Germinal center (tissue), 1 donor: Measurements from ENCODE around the gene DDX54.
A peak's percentile ranks its signal among the peaks of the same experiment; 100 is the strongest.

Source experiments
- DNase-seq: peaks from one replicate; pipeline ENCODE4 v3.0.0; 2012; ENCODE audit warnings: mixed read lengths, low spot score

The DDX54 gene

GRCh38 chr12:113185180-113186032, at the start of gene DDX54, which contains the start of gene RITA1:
DDX54 (minus strand) TSS chr12:113185478; CDS start chr12:113185451, 27 bp downstream.
RITA1 (plus strand) TSS chr12:113185721; CDS start chr12:113186747, 1,026 bp downstream.
- DNase-seq, result peak; percentile 75

GRCh38 chr12:113234483-113234882, 49.2 kb upstream of the DDX54 start:
- DNase-seq, result no peak

DNA sequence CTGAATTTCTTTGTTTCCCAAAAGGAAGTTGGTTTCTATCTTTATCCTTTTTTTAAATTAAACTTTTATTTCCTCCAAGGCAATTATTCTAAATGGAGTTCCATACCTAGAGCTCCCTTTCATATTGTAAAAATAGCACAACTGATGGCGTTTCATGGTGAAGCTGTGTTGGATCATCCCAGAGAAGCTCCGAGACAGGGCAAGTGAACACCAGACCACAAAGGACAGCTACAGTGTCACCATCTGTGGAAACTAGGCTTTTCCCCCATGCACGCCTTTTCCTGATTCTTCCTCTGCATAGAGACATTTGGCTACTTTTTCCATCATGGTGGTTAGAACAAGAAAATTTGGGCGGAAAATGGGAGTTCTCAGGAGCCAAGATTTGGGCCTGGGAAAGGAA, 48.7 kb upstream of the DDX54 start:
- DNase-seq, result no peak

DNA sequence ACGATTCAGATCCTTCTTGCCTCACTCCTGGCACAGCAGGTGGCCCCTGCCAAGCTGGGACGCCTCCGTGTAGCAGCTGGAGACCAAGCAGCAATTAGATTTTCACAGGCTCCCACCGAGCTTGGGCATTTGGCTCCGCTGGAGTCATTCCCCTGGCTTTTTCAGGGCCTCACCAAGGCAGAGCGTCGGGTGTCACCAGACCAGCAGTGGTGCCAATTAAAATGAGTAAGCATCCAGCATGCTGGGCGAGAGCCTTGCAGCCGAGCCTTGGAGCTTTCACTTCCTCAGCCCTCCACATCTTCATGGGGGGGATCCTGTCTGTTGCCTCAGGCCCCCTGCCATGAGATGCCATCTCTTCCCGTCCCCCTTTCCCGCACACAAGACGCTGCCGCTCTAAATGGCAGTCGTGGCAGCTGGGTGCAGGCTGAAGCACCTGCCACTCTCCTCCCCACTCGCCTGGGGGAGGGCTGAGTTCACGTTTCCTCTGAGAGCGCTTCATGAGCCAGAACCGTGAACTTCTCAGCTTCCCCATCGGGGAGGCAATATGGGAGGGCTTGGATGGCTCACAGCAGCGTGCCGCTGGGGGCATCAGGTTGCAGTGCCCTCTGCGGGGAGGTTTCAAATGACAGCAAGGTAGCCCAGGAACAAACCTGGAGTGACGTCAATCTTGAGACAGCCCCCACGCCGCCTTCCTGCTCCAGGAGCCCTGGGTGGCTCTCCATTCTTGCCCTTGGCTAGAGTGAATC, 47.7 kb upstream of the DDX54 start:
- peak; percentile 85 for DNase-seq

DNA sequence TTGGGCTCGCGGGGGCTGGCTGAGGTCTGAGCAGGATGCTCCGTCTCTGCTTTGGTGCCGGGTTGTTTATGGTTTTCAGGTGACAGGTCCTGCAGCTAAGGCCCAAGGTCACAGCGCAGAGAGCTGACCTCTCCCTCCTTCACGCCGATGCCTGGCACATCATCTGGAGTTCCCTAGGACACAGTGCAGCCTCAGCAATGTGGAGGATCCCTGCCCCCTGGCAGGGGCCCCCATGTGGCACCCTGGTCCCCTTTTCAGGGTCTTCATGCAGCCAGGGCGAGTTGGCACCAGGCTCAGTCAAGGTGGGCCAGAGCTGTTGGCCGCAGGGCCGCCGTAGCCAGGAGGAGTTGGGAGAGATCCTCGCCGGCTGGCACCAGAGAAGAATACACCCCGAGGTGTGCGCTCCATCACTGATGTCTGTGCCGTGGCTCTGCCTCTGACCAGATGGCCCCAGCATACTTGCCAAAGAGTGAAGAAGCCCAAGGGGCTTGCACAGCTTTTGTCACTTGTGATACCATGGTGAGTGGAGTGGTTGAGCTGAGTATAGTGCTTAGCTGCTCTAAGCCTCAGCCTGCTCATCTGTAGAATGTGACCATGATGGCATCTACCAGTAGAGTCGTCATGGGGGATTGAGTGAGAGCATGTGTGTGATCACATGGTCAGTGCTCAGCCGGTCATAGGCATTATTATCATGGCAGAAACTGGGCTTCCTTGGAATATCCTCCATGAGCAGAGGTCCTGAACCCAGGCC, 47.0 kb upstream of the DDX54 start:
- DNase-seq, result no peak

- DNase-seq, result no peak
These were observed 46.2 kb upstream of the DDX54 start for GRCh38 chr12:113231235-113232088.

DNA sequence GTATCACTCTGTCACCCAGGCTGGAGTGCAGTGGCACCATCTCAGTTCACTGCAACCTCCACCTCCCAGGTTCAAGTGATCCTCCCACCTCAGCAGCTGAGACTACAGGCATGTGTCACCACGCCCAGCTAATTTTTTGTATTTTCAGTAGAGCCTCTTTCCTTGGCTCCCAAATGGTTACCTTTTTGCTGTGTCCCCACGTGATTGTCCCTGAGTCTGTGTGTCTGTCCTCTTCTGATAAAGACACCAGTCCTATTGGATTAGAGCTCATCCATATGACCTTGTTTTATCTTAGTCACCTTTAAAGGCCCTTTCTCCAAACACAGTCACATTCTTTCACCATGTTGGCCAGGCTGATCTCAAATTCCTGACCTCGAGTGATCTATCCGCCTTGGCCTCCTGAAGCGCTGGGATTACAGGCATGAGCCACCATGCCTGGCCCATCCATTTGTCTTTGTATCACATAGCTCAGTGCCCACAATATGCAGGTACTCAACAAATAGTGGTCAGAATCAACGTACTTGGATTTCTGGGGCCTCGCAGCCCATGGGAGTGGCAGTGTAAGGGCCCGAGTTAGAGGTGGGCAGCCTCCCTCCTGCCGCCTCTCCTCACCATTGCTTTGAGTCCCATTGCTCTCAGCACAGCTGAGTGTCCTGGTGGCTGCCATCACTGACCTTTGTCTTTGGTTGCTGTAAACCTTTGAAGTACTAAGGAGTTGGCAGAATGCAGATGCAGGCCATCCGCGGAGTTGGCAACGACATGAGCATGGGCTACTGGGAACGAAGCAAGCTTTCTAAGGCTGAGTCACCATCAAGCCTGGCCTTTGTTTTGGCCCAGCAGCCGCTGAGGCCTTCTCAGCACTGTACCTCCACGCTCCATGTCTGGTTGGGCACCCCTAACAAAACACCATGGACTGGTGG, 45.3 kb upstream of the DDX54 start:
- no peak for DNase-seq

GRCh38 chr12:113228394-113229028, 43.2 kb upstream of the DDX54 start:
- DNase-seq, result no peak

DNA sequence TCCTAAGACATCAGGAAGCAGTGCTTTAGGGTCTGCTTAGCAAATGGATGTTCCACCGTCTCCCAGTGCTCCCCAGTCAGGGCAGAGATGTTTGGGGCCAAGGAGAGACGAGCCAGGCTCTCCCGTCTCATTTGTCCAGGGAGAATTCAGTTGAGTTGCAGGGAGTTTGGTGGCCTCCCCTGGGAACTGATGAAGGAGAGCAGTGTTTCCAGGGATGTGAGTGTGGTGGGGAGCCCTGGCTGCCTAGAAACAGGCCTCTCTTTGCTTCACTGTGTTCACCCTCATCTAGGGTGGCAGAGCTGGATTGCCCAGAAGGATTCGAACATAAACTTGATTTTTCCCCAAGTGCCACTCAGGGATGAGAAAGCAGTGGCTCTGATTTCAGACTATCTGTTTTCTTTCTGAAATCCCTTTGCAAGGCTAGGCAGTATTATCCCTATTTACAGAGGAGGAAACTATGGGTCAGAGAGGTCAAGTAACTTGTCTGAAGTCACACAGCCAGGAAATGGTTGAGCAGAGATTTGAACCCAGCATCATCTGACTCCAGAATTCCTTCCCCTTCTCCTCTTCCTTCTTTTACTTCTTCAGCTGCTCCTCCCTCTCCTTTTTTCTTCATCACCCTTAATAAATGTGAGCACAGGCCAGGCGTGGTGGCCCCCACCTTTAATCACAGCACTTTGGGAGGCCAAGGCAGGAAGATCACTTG, 42.6 kb upstream of the DDX54 start:
- DNase-seq, result no peak

- DNase-seq, result no peak
These were observed 41.7 kb upstream of the DDX54 start for GRCh38 chr12:113226696-113227568.

- no peak for DNase-seq
These were observed 39.7 kb upstream of the DDX54 start for GRCh38 chr12:113224955-113225354.

- no peak for DNase-seq
These were observed 37.7 kb upstream of the DDX54 start for GRCh38 chr12:113222730-113223531.

GRCh38 chr12:113221997-113222729, 36.9 kb upstream of the DDX54 start:
- peak; percentile 30 for DNase-seq

- DNase-seq, result peak; percentile 98
These were observed 36.1 kb upstream of the DDX54 start, which contains the start of gene TPCN1 for GRCh38 chr12:113221181-113221996. TPCN1 (plus strand) TSS chr12:113221464; CDS start chr12:113226853, 5,389 bp downstream.

DNA sequence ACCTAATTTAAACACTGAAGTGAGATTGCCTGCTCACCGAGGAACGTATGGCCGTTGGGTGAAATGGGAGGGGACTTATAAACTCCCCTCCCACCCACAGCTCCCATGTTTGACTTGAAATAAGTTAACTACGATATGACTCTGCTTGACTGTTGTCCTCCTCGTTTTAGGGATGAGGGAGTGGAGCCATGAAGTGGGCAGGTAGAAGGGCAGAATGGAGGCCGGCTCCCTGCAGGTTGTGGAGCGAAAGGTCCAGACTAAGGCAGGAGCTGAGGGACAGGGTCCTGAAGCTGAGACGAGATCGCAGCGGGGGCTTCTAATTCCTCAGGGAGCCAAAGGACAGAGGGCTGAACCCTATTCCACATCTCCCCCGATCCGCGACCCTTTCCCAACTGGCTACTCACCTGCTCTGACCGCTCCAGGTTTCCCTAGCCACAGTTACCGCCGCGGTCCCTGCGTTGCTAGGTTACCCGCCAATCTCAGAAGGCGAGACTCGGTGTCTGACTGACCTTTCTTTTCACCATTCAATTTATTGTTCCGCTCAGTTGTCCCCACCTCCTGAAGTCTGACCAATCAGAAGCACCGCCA, 35.4 kb upstream of the DDX54 start:
- DNase-seq, result peak; percentile 26
